IMR-90 (cell line): ENCODE measurements around the gene CHMP3.

ENCODE experiments used
- BHLHE40 ChIP-seq: fragments of 150-350 bp; IDR thresholded peaks from 2 replicates; pipeline ENCODE4 v1.6.1; 2016; ENCODE audit warnings: mild to moderate bottlenecking, low read depth, low read length
- CEBPB ChIP-seq: IDR thresholded peaks from 2 replicates; pipeline ENCODE4 v1.6.1; 2012; ENCODE audit warnings: low read depth, low read length, improper control_type of control experiment
- CHD1 ChIP-seq: IDR thresholded peaks from 2 replicates; pipeline ENCODE4 v1.6.1; 2012; ENCODE audit warnings: low read depth, low read length, improper control_type of control experiment
- CTCF ChIP-seq: conservative IDR thresholded peaks from 2 replicates; pipeline ENCODE4 v1.5.1; 2012; ENCODE audit warnings: mild to moderate bottlenecking, low read depth, low read length, improper control_type of control experiment
- FOS ChIP-seq: fragments of 150-350 bp; IDR thresholded peaks from 2 replicates; pipeline ENCODE4 v1.6.1; 2016; ENCODE audit warnings: low read depth, low read length
- MAFK ChIP-seq: IDR thresholded peaks from 2 replicates; pipeline ENCODE4 v1.6.1; 2012; ENCODE audit warnings: low read depth, low read length, improper control_type of control experiment
- MXI1 ChIP-seq: IDR thresholded peaks from 2 replicates; pipeline ENCODE4 v1.6.1; 2012; ENCODE audit warnings: low read depth, mild to moderate bottlenecking, low read length, moderate library complexity, borderline replicate concordance
- POLR2A ChIP-seq: IDR thresholded peaks from 2 replicates; pipeline ENCODE4 v1.6.1; 2012; ENCODE audit warnings: mild to moderate bottlenecking, low read depth, low read length
- RAD21 ChIP-seq: IDR thresholded peaks from 2 replicates; pipeline ENCODE4 v1.6.1; 2012; ENCODE audit warnings: low read length, improper control_type of control experiment
- RCOR1 ChIP-seq: IDR thresholded peaks from 2 replicates; pipeline ENCODE4 v1.6.1; 2012; ENCODE audit warnings: mild to moderate bottlenecking, low read length, improper control_type of control experiment; ENCODE audit not compliant: insufficient replicate concordance
- RFX5 ChIP-seq: IDR thresholded peaks from 2 replicates; pipeline ENCODE4 v1.8.0; 2012; ENCODE audit warnings: low read depth, mild to moderate bottlenecking, low read length, moderate library complexity
- SMC3 ChIP-seq: fragments of 150-350 bp; IDR thresholded peaks from 2 replicates; pipeline ENCODE4 v1.6.1; 2016; ENCODE audit warnings: low read depth, mild to moderate bottlenecking, antibody characterized with exemption, low read length, moderate library complexity

- TF ChIP-seq CTCF, result no peak
- no peak for TF ChIP-seq BHLHE40
- no peak for TF ChIP-seq RAD21
- TF ChIP-seq MXI1, result no peak
- no peak for TF ChIP-seq SMC3
- TF ChIP-seq POLR2A, result no peak
- no peak for TF ChIP-seq MAFK
- no peak for TF ChIP-seq RFX5
- TF ChIP-seq FOS, result no peak
- TF ChIP-seq CHD1, result no peak
- no peak for TF ChIP-seq CEBPB
- TF ChIP-seq RCOR1, result no peak
These were observed 109.4 kb downstream of the CHMP3 start for GRCh38 chr2:86453836-86454235.
